GM21717 (cell line): ENCODE results near the gene NEK8.
A peak's percentile ranks its signal among the peaks of the same experiment; 100 is the strongest.
"Not testable (repeated sequence)": the region's sequence is repeated elsewhere in the genome, so short reads cannot be mapped to it uniquely, and the experiment has no call there.

ENCODE experiments used
- ATAC-seq: cut with Tn5 transposase; IDR thresholded peaks from one replicate; pipeline ENCODE4 v1.9.1; 2021; ENCODE audit warnings: mild to moderate bottlenecking, moderate library complexity; ENCODE audit not compliant: unreplicated experiment

The NEK8 gene

DNA sequence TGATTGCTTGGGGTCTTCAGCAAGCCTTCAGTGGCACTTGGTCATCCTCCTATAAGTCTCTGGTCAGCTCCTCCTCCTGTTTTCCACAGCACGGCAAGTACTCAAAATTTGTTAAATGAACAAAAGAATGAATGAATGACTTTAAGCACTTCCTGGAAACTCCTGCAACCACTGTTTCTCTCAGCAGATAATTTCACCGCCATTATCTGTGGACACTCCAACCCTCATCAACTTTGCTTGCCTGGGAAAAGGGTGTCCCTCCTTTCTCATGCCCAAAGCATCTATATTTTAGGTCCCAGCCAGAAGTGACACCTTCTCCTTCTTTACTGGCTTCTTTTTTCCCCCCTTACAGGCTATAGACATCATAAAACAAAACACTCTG is 21.3 kb upstream of the NEK8 start:
- no peak for ATAC-seq

DNA sequence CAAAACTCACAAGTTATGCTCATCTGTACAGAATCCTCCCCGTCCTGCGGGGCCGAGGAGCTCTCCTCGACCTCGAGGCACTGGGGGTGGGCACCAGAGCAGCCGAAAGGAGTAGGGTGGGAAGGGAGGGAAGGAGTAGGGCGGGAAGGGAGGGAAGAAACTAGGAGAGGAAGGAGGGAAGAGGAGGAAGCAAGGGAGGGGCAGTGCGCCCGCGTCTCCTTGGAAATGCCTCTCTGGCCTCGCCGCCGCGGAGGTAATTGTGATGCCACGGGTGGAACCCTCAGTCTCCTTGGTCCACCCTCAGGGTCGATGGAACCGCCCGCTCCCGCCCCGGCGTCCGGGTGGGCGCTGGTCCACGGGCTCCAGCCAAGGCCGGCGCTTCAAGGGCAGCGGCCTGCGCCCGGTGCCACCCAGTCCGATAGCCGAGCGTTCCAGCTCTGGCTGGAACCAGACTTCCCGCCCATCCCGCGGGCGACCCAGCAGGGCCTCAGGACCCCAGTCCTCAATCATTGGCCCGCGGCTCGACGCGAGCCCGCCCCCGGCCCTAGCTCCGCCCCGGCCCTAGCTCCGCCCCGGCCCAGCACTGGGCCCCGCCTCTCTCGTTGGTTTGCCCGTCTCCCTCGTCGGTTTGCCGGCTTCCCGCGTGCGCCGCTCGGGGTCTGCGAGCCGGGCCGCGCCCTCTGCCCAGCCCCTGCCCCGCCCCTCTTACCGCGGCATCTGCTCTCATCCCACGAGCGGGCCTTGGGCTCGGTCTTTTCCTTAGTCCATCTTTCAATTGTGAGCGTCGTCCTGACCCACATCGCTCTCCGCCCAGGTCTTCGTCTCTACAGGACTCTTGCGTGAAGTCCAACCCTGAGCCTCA is 17.5 kb upstream of the NEK8 start:
- peak; percentile 63 for ATAC-seq

DNA sequence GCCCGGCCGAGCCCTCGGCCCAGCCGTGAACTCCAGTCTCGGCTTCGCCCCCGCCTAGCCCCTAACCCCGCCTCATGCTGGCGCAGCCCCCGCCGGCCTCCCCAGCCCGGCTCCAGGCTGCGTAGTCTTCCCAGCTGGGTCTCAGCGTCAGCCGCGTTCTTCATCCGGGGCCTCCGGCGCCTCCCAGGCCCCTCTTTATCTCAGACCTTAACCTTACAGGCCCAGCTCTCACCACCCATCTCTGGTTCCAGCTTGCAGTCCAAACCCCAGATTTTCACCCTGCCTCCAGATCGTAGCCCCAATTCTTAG is 16.9 kb upstream of the NEK8 start, which contains the start of gene PROCA1:
Gene PROCA1, minus strand, starts transcription at position 166 of the 309 bp plus-strand sequence. CDS start 228 bp downstream, outside the sequence.
- no peak for ATAC-seq

DNA sequence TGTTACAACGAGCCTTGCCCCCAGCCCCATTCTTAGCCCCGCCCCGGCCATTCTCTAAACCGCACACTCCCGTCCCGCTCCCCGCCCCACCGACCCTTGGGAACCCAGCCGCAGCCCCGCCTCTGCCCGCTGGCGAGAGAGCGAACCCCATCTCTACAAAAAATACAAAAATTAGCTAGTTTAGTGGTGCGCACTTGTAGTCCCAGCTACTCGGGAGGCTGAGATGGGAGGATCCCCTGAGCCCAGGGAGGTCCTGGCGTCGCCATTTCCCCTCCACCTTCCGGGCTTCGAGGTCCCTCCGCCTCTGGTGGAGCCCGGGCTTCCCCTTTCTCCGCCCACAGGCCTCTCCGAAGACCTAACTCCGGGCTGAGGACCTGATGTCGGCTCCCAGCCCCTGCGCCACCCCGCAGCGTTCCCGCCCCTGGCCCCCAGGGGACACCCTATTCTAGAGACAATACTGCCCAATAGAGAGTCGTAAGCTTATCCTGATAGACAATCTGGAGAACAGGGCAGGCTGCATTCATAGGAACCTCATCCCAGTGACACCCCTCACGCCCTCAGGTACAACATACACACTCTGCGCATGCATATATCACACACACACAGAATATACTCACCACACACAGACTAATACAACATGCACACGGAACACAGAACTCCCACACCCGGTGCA is 16.4 kb upstream of the NEK8 start:
- no peak for ATAC-seq

- ATAC-seq: no peak
Measured at GRCh38 chr17:28712705-28713415, 15.7 kb upstream of the NEK8 start.

GRCh38 chr17:28714281-28714680 is 14.3 kb upstream of the NEK8 start:
- no peak for ATAC-seq

- ATAC-seq: no peak
Measured at GRCh38 chr17:28715217-28715616, 13.4 kb upstream of the NEK8 start.

DNA sequence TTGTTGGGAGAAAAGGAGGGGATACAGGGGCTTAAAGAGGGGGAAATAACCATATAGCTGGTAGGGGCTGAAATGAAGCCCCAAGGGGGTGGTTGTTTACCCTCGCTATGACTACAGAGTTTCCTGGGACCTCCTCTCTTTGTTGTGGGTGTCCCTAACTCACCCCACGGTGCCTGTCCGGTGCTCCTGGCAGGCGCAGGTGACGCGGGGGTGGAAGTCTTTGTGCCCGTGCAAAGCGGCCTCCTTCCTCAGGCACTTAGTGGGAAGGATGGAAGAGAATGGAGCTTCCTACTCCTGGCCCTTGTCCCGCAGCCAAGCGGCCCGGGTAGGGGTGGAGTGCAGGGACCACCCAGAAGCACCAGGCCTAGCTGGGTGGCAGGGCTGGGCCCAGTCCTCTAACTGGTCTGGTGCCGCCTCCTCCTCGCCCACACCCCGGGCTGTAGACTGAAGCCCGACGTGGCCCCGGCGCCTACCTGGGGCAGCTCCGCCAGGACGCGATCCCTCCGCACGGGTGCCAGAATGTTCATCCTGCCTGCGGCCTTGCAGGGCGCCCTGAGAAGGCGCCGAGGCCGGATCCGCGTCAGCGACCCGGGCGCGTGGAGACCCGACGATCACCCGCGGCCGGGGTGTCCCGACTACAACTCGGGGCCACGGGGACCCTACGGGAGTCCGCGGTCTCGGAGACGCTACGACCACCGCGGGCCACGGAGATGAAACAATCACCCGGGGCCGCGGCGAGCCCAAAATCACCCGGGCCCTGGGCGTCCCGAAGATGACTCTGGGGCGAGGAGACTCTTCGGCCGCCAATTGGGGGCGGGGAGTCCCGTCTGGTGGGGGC is 11.6 kb upstream of the NEK8 start:
- no peak for ATAC-seq

DNA sequence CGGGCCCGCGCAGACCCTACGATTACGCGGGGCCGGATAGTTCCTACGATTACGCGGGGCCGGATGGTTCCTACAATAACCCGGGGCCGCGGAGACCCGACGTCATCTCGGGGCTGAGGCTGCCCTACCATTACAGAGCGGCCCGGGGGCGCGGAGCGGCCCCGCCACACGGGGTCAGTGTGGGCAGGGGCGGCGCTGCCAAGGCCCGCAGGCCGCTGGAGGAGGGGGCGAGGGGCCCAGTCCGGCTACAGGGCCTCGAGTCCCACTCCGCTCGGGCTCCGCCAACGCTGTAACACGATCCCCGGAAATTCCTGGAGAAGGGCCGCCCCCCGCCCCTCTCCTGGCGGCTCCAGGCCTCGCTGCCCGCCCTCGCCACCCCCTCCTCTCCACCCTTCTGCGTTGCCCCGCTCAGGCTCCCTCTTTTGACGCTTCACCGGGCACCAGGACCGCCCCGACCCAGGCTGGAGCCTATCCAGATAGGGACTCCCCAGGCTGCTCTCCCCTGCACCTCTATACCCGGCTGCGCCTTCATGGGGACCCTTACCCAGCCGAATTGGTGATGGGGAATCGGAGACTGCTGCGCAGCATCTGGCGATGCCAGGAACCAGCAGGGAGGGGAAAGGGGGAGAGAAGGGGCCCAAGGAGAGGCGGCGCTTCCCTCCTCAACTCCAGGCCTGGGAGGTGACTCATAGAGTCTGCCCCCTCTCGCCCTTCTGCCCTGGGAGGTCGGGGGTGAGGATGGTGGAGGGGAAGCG is 10.8 kb upstream of the NEK8 start, which contains the start of gene RAB34:
Gene RAB34, minus strand, starts transcription at position 291 of the 755 bp plus-strand sequence. CDS start 602 bp downstream, outside the sequence.
- no peak for ATAC-seq

DNA sequence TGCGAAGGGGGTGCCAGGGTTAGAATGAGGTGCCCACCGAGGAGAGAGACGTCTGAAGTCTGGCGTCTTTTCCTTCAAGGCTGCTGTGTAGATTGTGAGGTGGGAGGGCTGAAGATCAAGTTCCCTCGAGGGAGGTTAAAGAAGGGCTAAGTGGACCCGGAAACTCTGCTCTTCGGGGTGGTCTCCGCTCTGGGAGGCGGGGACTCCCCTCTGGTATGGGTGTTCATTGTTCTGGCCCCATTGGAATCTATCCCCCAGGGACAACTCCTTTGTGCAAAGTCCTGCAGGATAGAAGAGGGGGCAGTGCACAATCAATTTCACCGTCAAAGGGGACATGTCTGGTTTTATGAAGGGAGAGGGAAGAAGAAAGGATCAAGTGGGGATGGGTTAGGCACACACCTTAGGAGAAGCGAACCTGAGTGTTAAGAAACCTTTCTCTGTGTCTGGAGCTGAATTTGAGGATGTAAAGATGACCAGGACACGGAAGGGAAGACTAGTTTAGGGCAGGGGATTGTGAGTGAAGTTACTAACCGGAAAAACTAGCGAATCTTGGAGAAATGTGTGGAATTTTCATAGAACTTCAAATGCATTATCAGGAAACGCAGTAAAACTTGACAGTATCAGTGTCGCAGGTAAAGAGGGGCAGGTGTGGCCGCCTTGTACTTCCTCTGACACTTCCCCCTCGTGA is 10.1 kb upstream of the NEK8 start:
- ATAC-seq: no peak

DNA sequence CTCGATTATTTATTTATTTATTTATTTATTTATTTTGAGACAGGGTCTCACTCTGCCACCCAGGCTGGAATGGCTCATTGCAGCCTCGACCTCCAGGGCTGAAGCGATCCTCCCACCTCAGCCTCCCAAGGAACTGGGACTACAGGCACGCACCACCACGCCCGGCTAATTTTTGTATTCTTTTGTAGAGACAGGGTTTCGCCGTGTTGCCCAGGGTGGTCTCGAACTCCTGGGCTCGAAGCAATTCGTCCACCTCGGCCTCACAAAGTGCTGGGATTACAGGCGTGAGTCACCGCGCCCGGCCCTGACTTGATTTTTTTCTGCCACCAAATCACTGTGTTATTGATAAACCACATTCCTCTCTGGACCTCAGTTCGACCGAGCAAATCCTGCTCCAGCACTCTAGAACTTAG is 9.6 kb upstream of the NEK8 start:
- no peak for ATAC-seq

- no peak for ATAC-seq
Measured at GRCh38 chr17:28720247-28720996, 8.2 kb upstream of the NEK8 start.

GRCh38 chr17:28720997-28721329 is 7.6 kb upstream of the NEK8 start:
- ATAC-seq: not testable (repeated sequence)

DNA sequence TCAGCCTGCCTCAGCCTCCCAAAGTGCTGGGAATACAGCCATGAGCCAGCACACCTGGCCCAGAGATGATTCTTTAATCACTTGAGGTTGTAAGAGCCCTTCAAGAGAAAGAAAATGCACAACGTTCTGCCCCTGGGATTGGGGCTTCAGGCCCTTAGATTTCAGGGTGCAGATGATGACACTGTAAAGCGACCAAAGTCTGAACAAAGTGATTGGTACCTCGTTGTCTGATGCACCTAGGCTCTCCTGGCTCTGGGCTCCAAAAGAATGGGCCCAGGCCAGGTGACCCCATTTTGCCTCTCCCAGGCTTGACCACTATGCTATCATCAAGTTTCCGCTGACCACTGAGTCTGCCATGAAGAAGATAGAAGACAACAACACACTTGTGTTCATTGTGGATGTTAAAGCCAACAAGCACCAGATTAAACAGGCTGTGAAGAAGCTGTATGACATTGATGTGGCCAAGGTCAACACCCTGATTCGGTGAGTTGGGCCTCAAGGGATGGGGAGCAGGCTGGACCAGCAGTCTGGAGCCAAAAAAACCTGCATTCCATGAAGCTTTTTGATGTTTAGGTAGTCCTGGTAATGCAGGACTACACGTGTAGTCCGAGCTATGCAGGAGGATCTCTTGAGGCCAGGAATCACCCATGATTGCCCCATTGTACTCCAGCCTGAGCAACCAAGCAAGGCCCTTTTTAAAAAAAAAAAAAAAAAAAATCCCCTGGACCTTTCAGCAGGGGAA is 6.0 kb upstream of the NEK8 start:
- no peak for ATAC-seq

GRCh38 chr17:28723159-28723835 is 5.3 kb upstream of the NEK8 start:
- no peak for ATAC-seq

DNA sequence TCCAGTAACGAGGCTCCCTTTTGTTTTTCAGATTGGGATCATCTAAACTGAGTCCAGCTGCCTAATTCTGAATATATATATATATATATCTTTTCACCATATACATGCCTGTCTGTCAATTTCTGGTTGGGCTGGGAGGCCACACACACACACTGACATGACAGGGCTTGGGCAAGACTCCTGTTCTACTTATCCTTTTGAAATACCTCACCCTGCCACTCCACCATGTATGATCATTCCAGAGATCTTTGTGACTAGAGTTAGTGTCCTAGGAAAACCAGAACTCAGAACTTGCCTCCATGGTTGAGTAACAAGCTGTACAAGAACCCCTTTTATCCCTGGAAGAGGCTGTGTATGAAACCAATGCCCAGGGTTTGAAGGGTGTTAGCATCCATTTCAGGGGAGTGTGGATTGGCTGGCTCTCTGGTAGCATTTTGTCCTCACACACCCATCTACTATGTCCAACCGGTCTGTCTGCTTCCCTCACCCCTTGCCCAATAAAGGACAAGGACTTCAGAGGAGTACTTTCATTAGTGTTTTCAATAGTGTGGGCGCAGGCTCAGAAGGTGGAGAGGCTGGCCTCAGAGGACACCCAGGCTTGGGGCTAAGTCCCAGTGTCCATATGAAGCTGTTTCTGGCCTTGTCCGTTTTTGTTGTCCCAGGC is 4.6 kb upstream of the NEK8 start:
- ATAC-seq: not testable (repeated sequence)
